ENCODE data around the gene EPOP.

GRCh38 chr17:38659415-38659814 is 15.3 kb downstream of the EPOP start:
- TF ChIP-seq CTCF (IDR thresholded peaks at IDR 0.05; ENCODE audit: poor library complexity) (no peak), EZH2 (IDR thresholded peaks at IDR 0.05; ENCODE audit: borderline replicate concordance) (no peak), EZH2phosphoT487 (IDR thresholded peaks at IDR 0.05; ENCODE audit: low read depth, severe bottlenecking, unreplicated experiment) (no peak)
